Measurements from ENCODE around the gene LRRIQ4.

The LRRIQ4 gene

GRCh38 chr3:169772897-169773816, 39.5 kb upstream of the LRRIQ4 start, which contains the start of gene MYNN:
TSS of gene MYNN (plus strand) at chr3:169773396. CDS start at chr3:169774296, 900 bp downstream.
- H3K27ac ChIP-seq: peak within 1 kb of the TSS; percentile 93
- TF ChIP-seq CTCF (conservative IDR thresholded peaks at IDR 0.05): peak; percentile 27; the same call in 1 of the 2 replicates

- no peak for TF ChIP-seq CTCF (conservative IDR thresholded peaks at IDR 0.05)
- H3K27ac ChIP-seq: peak overlapping the region; percentile 93
Measured at GRCh38 chr3:169774186-169774585, 38.5 kb upstream of the LRRIQ4 start.

- no peak overlapping the region for H3K27ac ChIP-seq
- no peak for TF ChIP-seq CTCF (conservative IDR thresholded peaks at IDR 0.05)
Measured at GRCh38 chr3:169777822-169778221, 34.8 kb upstream of the LRRIQ4 start.

GRCh38 chr3:169780742-169781141, 31.9 kb upstream of the LRRIQ4 start:
- no peak overlapping the region for H3K27ac ChIP-seq
- TF ChIP-seq CTCF (conservative IDR thresholded peaks at IDR 0.05): no peak

GRCh38 chr3:169781209-169781855, 31.3 kb upstream of the LRRIQ4 start:
- no peak for TF ChIP-seq CTCF (conservative IDR thresholded peaks at IDR 0.05)
- H3K27ac ChIP-seq: no peak overlapping the region

GRCh38 chr3:169787120-169787519, 25.6 kb upstream of the LRRIQ4 start:
- no peak for TF ChIP-seq CTCF (conservative IDR thresholded peaks at IDR 0.05)
- no peak overlapping the region for H3K27ac ChIP-seq

- no peak for TF ChIP-seq CTCF (conservative IDR thresholded peaks at IDR 0.05)
Measured at GRCh38 chr3:169787791-169788190, 24.9 kb upstream of the LRRIQ4 start.

More at GRCh38 chr3:169787791-169788190, 24.9 kb upstream of the LRRIQ4 start:
- H3K27ac ChIP-seq: no peak overlapping the region
